GM23338 (cell line): ENCODE data around the gene DNAH10.

Experiments
- CREB1 ChIP-seq: fragments of 250-450 bp; sonication (Bioruptor Pico); IDR thresholded peaks from 2 replicates; pipeline ENCODE4 v1.5.0; 2020; ENCODE audit warnings: low read depth, mild to moderate bottlenecking, moderate library complexity
- CTCF ChIP-seq, 2 experiments: fragments of 200-600 bp in 1 of 2; sonication (generic) in 1 of 2; conservative IDR thresholded peaks; 2 replicates each; pipeline versions ENCODE4 v1.5.1 to v1.6.1; 2016 to 2017; ENCODE audit warnings: antibody characterized with exemption in 2 of 2, low read depth in 2 of 2, mild to moderate bottlenecking in 2 of 2, moderate library complexity in 1 of 2
- EZH2 ChIP-seq: fragments of 200-600 bp; sonication (generic); IDR thresholded peaks from one replicate; pipeline ENCODE4 v1.8.0; 2017; ENCODE audit warnings: antibody characterized with exemption, mild to moderate bottlenecking, low read depth; ENCODE audit not compliant: unreplicated experiment
- NANOG ChIP-seq: IDR thresholded peaks from 2 replicates; pipeline ENCODE4 v1.6.1; 2016; ENCODE audit warnings: antibody characterized with exemption, borderline replicate concordance
- POLR2AphosphoS5 ChIP-seq: IDR thresholded peaks from 2 replicates; pipeline ENCODE4 v1.6.1; 2016; ENCODE audit warnings: antibody characterized with exemption, low read depth
- ZNF114 ChIP-seq: fragments of 250-450 bp; sonication (Bioruptor Pico); IDR thresholded peaks from 2 replicates; pipeline ENCODE4 v1.5.0; 2020; ENCODE audit warnings: mild to moderate bottlenecking, moderate library complexity
- ZNF331 ChIP-seq: fragments of 250-450 bp; sonication (Bioruptor Pico); IDR thresholded peaks from 2 replicates; pipeline ENCODE4 v1.5.0; 2020; ENCODE audit warnings: low read depth, mild to moderate bottlenecking, moderate library complexity
- TF ChIP-seq, protein P1 (sequence below): IDR thresholded peaks from one replicate; pipeline ENCODE4 v1.6.1; 2018; ENCODE audit warnings: antibody characterized with exemption; ENCODE audit not compliant: unreplicated experiment

- TF ChIP-seq EZH2, result no peak
- TF ChIP-seq, protein P1, sequence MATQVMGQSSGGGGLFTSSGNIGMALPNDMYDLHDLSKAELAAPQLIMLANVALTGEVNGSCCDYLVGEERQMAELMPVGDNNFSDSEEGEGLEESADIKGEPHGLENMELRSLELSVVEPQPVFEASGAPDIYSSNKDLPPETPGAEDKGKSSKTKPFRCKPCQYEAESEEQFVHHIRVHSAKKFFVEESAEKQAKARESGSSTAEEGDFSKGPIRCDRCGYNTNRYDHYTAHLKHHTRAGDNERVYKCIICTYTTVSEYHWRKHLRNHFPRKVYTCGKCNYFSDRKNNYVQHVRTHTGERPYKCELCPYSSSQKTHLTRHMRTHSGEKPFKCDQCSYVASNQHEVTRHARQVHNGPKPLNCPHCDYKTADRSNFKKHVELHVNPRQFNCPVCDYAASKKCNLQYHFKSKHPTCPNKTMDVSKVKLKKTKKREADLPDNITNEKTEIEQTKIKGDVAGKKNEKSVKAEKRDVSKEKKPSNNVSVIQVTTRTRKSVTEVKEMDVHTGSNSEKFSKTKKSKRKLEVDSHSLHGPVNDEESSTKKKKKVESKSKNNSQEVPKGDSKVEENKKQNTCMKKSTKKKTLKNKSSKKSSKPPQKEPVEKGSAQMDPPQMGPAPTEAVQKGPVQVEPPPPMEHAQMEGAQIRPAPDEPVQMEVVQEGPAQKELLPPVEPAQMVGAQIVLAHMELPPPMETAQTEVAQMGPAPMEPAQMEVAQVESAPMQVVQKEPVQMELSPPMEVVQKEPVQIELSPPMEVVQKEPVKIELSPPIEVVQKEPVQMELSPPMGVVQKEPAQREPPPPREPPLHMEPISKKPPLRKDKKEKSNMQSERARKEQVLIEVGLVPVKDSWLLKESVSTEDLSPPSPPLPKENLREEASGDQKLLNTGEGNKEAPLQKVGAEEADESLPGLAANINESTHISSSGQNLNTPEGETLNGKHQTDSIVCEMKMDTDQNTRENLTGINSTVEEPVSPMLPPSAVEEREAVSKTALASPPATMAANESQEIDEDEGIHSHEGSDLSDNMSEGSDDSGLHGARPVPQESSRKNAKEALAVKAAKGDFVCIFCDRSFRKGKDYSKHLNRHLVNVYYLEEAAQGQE, result no peak
- no peak for TF ChIP-seq CTCF (conservative IDR thresholded peaks at IDR 0.05; ENCODE audit: low read depth in 2 of 2)
- TF ChIP-seq NANOG, result no peak
- no peak for TF ChIP-seq POLR2AphosphoS5
- TF ChIP-seq ZNF331 (CRISPR knock-in tag), result no peak
- TF ChIP-seq CREB1 (CRISPR knock-in tag), result no peak
- no peak for TF ChIP-seq ZNF114 (CRISPR knock-in tag)
Measured at GRCh38 chr12:123727878-123728277, 34.2 kb upstream of the DNAH10 start.
